GM18507 (cell line): ENCODE measurements around the gene CCDC33.
A peak's percentile ranks its signal among the peaks of the same experiment; 100 is the strongest.

ENCODE experiments used
- DNase-seq: peaks from one replicate; pipeline ENCODE4 v3.0.0; 2011; ENCODE audit warnings: low read depth; ENCODE audit not compliant: insufficient read length; ENCODE audit errors: extremely low spot score
- FAIRE-seq: peaks from 2 replicates; lab custom pipeline; 2011; peaks lifted over from hg19 to GRCh38; lab: Jason Lieb, UNC

The CCDC33 gene

GRCh38 chr15:74235962-74236361, at the start of gene CCDC33:
TSS of gene CCDC33 (plus strand) at chr15:74236326. CDS start at chr15:74236720, 394 bp downstream.
- peak; percentile 33 for DNase-seq
- FAIRE-seq, result peak; percentile 76

DNA sequence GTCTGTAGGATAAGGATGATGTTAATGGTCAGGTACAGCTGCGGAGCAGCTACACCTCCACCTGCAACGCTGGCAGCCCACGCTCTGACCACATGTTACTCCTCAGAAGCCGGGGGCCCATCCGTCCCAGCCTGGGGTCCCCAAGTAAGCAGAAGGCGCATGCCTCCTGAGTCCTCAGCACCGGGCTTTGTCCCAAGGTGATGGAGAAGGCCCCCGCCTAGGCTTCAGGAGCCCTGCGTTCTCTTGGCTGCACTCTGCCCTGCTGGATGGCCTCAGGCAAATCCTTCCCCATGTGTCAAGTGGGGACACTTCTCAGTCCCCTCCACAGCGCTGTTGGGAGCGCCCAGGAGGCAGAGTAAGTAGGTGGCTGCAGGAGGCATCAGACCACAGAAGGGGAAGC, 47.9 kb upstream of the CCDC33 start:
- FAIRE-seq (no peak), DNase-seq (no peak)

- no peak for FAIRE-seq
Observed at GRCh38 chr15:74191798-74192197, 44.3 kb upstream of the CCDC33 start.

DNA sequence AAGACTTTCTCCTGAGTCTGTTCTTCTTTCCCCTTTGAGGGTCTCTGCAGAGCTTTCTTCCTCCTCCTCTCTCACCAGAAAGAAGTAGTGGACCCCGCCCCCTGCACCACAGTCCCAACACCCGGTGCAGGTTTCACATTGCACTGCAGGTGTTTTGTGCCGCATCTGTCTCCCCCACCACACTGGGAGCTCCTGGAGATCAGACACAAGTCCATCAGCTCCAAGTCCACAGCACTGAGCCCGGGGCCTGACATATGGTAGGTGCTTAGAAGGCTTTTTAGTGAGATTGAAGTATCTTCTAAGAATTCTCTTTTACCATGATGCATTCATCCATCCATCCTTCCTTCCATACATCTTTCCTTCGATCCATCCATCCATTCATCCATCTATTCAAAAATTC, 43.4 kb upstream of the CCDC33 start:
- DNase-seq, result no peak
- FAIRE-seq, result no peak

More at GRCh38 chr15:74191798-74192197, 44.3 kb upstream of the CCDC33 start:
- no peak for DNase-seq

DNA sequence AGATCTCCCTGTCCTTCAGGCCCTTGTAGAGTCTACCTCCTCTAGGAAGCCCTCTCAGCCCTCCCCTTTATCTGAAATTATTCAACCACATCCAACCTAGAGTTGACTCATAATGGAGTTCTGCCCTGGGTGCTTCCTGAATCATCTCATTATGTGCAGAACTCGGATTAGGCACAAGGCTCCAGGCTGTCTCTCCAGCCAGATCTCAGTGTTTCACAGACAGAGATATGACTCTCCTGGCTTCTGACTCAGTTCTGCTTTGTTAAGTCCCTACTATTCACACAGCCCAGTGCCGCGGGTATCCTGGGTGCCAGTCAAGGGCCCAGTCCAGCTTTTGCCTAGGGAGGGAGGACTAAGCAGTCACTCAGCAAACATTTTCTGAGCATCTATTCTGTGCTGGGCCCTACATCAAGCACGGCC, 42.8 kb upstream of the CCDC33 start:
- FAIRE-seq, result no peak
- DNase-seq, result no peak

GRCh38 chr15:74193905-74194304, 42.2 kb upstream of the CCDC33 start:
- DNase-seq, result no peak
- no peak for FAIRE-seq

DNA sequence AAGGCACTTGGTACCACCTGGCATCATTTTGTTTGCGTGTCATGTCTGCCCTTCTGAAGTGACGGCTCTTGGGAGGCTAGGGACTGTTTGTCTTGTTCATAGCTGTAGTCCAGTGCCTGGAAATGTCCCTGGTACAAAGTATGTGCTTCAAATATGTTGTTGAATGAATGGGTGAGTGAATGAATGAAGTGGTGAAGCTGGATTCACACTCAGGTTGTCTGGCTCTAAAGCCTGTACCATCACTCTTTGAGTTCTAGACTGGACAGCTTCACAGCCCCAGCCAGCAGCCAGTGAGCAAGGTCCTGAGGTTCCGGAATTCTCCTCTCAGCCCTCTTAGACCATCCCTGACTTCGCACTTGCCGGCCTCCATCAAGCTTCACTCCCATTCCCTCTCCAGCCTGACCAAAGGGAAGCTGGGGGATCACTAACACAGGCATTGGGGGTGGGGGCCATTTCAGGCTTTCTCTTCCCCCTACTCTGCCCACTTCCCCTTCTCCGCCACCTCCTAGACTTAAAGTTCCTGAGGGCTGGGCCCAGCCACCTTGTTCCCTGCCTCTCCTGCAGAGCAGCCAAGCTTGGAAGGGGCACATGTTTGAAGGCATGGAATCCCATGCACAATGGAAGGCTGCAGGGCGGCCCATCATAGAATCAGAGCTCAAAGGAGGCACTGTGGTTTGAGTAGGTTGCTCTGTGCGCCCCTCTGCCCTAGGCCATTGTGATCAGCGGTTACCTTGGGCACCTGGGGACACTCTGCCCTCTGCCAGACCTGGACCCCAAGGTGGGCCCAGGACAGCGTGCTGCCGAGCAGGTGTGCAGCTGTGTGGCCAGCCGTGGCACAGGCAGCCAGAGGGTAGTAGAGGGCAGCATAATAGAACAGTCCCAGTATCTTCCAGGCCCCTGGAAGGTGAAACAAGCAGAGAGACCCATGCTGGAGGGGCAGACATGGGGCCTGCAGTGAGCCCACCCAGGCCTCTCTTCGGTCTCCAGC, 41.3 kb upstream of the CCDC33 start:
- no peak for DNase-seq
- FAIRE-seq, result no peak

- DNase-seq, result no peak
- no peak for FAIRE-seq
Observed at GRCh38 chr15:74196175-74196574, 40.0 kb upstream of the CCDC33 start.

- DNase-seq (no peak), FAIRE-seq (no peak)
Observed at GRCh38 chr15:74197176-74197965, 38.8 kb upstream of the CCDC33 start.

DNA sequence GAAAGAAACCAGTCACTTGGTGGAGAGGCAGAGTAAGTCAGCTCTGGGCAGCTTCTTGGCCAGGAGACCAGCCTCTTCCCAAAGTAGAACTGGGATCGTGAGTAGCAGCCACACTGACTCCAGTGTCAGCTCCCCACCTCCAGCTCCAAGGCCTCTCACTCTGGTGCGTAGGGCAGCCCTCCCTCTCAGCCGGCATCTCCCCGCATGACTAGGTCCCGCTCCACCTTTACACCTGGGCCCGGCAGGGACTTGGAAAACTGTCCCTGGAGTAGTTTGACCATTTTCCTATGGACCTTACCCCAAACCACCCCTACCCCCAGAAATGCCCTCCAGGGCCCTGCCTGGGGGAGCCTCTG, 36.9 kb upstream of the CCDC33 start:
- DNase-seq, result no peak
- no peak for FAIRE-seq

DNA sequence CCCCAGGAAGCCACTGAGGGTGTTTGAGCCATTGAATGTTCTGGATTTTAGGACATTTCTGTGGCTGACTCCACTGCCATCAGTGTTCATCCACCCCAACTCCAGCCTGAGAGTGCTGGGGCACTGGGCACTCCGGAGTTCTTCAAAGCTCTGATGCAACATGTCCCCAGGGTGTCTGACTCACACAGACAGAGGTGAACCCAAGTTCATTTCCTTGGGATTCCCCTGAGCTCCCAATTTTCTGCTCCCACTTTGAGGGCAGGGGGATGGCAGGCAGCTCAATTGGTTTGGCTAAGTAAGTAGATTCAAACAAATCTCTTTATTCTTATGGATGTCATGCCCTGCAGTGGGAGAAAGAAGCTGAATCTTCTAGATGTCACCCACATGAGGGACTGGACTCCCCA, 35.7 kb upstream of the CCDC33 start:
- DNase-seq (no peak), FAIRE-seq (no peak)

DNA sequence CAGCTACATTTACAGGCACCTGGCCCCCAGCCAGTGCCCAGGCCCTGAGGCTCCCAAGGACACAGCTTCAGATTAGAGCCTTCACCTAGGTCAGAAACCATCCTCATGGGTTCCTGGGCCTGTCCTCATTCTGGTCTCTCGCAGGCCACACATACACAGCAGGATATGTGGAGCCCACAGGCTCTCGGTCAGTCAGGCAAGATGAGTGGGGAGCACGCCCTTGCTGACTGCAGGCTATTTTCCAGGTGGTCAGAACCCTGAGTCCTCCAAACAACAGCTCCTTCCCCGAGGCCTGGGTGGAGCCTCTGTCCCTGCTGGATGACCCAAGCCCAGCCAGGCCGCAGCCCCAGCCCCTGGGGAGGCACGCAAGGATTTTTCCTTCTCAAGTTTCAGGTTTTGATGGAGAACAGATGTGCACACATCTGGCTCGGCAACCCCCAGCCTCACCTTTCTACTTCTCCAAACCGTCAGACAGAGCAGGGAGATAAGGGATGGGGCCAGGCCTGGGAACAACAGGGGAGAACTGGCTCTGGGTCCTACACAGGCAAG, 35.2 kb upstream of the CCDC33 start:
- DNase-seq (no peak), FAIRE-seq (no peak)

GRCh38 chr15:74201710-74202420, 34.3 kb upstream of the CCDC33 start:
- FAIRE-seq, result no peak

DNA sequence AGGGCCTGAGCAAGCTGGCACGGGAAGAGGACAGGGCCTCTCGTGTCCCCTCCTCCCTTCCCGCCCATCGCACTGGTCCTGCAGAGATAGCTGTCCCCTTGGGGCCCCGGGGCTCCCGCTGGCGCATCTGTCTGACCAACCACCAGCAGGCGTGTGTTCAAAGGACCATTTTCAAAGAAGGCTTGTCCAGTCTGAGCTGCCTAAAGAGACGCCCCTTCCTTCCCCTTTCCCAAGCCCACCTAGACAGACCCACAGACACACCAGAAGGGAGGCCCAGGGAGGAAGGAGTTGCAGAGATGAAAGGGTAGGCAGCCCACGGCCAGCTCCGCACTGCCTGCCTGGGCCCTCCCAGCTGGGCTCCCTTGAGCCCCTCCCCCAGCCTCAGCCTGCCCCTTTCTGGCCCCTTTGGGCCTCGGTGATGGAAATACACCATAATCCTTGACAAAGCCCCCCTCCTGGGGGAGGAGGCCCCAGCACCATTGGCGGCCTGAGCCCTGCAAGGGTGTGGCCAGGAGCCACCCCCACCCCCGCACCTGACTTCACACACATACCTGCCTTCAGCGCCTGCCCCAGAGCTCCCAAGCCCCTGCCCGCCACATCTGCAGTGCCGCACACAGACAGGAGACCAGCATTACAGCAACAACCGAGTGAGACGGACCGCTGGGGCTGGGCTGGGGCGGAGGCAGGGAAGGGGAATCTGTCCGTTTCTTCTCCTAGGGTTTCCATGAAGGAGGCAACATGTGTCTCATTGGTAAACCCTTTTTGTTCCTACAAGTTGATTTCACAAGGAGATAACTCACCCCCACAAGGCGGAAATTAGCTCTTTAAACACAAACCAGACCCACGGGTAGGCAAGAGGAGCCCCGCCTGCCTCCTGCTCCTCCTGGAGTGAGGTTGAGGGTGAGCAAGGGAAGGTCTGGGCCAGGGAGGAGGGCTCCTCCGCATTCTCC, 33.4 kb upstream of the CCDC33 start, which contains the start of gene STRA6:
Gene STRA6, minus strand, starts transcription at position 336 of the 950 bp plus-strand sequence. CDS start 520 bp downstream, outside the sequence.
- no peak for FAIRE-seq
- no peak for DNase-seq

More at GRCh38 chr15:74201710-74202420, 34.3 kb upstream of the CCDC33 start:
- DNase-seq, result no peak

DNA sequence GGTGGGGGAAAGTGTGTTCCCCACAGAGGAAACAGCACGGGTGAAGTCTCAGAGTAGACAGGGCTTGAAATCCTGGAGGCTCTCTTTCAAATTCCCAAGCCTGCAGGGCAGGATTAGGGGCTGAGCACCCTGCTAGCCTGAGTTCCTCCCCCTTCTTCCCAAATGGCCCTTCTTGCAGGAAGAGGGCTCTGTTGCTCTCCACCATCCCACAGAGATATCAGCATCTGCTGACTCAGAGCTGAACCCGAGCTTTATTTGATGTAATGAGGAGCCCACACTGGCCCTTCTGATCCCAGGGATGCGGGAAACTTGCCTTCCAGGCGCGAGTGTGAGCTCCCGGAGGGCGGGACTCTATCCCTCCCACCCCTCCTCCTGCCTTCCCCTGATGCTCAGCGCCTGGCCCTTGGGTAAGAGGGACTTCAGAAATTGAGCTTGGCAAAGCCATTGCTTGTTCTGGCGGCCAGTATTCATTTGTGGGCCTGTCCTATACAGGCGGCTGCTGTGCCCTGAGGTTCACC, 32.2 kb upstream of the CCDC33 start:
- no peak for FAIRE-seq
- no peak for DNase-seq

DNA sequence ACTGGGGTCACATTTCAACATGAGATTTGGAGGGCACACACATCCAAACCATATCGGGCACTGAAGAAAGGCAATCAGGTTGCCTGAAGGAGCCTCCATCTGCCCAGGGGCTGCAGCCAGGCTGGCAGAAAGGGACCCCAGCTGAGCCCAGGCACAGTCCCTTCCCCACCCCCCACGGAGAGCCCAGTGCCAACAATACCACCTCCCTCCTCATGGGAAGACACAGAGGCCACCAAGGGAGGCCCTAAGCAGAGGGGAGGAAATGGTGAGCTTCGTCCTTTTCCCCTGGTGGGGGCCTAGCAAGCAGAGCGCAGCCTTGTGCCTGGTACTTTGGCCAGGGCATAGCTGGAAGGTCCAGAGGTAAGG, 30.6 kb upstream of the CCDC33 start:
- FAIRE-seq, result no peak
- no peak for DNase-seq

DNA sequence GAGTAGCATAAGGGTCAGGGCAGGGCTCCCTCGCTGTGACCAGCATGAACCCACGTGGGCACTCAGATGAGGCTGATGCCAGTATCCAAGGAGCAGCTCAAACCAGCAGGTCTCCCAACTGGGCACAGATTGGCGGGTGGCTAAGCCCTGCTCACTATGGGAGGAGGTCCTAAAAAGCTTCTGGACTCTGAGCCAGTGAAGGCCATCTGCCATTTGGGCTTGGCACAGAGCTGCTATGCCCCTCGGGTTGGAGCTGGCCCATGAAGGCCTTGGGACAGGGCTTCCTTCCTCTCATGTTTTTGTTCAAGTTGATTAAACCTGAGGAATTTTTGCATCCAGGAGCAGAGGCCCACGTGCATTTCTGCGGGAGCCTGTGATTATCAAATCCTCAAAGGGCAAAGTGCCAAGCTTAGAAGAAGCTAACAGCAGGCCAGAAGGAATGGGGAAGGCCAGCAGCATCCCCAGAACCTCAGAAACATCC, 29.3 kb upstream of the CCDC33 start:
- DNase-seq, result no peak
- no peak for FAIRE-seq
